GM18507 (cell line): ENCODE data around the gene DIS3L2.

Experiments
- DNase-seq: peaks from one replicate; pipeline ENCODE4 v3.0.0; 2011; ENCODE audit warnings: low read depth; ENCODE audit not compliant: insufficient read length; ENCODE audit errors: extremely low spot score
- FAIRE-seq: peaks from 2 replicates; lab custom pipeline; 2011; peaks lifted over from hg19 to GRCh38; lab: Jason Lieb, UNC

DIS3L2 gene

GRCh38 chr2:232203936-232204335, 242.4 kb downstream of the DIS3L2 start:
- no peak for DNase-seq
- FAIRE-seq: no peak

DNA sequence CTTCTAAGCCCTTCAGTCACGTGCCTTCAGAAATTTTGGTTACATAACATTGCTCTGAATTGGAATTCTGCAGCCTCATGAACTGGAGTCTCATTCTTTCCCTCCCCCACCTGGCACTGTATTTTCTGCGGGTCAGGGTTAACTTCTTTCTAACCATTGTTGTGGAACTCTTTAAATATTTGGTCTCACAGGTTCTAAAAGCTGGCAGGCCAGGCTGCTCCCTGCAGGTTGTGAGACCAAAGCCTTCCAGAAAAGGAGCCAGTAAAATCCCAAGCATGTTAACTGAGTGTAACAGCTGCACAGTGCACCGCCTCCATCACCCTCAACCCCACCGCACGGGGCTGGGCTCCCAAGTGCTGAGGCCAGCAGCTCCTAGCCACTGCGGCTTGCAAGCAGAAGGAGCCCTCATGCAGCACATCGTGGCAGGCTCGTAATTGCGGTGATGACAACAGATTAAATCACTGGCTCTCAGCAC, 243.0 kb downstream of the DIS3L2 start:
- FAIRE-seq (no peak), DNase-seq (no peak)

DNA sequence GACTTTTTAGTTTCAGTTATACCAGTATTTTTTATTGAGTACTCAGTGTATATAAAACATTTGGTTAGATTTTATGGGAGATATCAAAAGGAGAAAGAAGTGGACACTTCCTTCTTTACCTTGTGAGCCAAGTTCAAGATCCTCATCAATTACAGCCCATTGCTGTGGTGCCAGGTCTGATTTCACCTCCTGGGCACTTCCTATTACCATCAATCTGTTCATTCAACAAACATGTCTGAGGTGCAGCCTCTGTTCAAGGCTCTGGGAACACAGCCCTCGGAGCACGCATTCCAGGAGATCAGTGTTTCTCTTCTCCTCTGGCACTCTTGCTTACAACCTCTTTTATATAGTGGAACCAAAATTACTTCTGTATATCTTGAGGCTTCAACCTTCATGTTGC, 245.7 kb downstream of the DIS3L2 start:
- no peak for FAIRE-seq
- no peak for DNase-seq

- no peak for FAIRE-seq
These were observed 248.8 kb downstream of the DIS3L2 start for GRCh38 chr2:232210306-232210705.

GRCh38 chr2:232211743-232212686, 250.5 kb downstream of the DIS3L2 start:
- FAIRE-seq (peak; percentile 78), DNase-seq (no peak)

More at GRCh38 chr2:232210306-232210705, 248.8 kb downstream of the DIS3L2 start:
- DNase-seq: no peak

- FAIRE-seq (no peak), DNase-seq (no peak)
These were observed 251.7 kb downstream of the DIS3L2 start for GRCh38 chr2:232213176-232213575.

DNA sequence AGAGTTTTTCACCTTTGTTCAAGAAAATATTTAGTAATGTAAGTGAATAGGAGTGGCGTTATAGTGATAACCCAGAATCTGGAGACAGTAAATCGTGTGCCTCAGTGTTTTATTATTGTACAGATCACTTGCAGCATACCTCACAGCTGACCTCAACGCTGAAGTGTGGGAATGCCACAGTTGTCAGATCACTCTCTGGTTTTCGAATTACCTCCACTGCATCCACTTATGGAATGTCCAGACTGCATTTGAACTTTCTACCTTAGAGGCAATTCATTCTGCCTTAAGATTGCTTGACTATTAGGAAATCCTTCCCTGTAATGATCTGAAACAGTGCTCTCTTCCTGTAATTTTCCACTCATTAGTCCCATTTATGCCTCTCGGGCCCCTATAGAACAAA, 252.5 kb downstream of the DIS3L2 start:
- FAIRE-seq: no peak

DNA sequence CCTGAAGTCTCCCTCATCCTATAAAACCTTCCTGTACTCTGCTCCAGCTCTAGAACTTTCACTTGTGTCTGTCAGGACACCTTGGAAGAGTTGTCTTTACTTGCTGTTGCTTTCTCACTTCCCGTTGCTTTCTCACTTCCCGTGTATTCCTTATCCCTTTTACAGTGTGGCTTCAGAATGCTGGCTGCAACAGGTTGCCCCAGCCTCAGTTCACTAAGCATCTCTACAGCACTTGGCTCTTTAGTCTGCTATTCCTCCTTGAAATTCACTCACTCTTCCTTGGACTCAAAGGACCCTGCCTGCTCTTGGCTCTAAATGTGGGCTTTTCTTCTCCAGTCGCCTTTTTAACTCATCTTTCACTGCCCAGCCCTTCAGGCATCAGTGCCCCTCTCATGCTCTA, 254.5 kb downstream of the DIS3L2 start:
- no peak for FAIRE-seq
- DNase-seq: no peak

More for the DNA sequence above, 252.5 kb downstream of the DIS3L2 start:
- no peak for DNase-seq

DNA sequence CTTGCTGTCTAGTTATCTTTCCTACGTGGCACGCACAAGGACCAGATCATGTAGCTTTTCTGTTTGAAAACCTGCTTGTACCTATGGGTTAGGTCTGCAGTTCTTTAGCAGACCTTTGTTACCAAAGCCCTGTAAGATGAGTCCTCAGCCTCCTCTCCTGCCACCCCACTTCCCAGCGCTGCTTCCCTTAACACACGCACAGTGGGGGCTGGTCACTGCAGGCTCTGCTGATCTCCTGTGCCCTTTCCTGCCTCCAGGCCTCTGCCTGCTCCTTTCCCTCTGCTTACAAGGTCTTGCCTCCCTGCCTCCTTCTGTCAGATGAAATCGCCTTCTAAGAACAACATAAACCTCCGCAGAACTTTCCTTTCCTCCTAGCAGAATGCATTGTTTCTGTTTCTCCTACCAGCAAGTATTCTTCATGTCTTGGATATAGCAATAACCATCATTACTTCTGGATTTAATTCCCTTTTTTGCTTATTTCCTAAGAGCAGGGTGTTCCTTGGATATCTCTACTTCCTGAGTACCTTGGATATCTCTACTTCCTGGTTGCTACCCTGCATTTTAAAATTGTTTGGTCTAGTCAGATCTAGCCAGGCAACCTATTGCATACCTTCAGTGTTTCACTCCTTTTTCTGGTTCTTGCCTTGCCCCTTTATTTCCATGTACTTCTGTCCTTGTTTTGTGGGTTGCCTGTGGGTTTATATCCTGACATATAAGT, 257.4 kb downstream of the DIS3L2 start:
- DNase-seq (no peak), FAIRE-seq (no peak)

DNA sequence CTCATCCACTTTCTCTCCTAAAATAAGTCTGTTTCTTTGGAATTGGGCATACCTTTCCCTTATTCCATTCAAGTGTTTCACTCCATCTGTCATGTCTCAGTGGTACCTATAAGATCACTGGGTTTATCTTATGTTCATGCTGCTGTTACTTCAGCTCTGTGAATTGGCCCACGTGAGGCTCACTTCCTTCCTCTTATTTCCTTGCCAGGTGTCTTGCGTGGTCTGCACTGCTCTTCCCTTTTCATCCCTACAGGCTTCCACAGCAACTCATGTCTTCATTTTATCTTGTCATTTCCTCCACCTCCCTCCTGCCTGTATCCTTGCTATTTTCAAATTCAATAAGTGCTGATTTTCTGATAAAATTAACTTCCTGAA, 258.0 kb downstream of the DIS3L2 start:
- FAIRE-seq (peak; percentile 62), DNase-seq (no peak)

DNA sequence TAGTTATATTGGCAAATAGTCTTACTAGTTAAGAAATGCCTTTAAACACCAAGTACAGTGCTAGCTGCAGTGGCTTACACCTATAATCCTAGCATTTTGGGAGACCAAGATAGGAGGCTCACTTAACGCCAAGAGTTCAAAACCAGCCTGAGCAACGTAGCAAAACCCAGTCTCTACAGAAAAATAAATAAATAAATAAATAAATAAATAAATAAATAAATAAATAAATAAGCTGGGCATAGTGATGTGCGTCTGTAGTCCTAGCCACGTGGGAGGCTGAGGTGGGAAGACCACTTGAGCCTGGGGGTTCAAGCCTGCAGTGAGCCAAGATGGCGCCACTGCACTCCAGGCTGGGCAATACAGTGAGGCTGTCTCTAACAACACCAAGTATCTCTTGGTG, 258.4 kb downstream of the DIS3L2 start:
- no peak for FAIRE-seq
- DNase-seq: no peak

- no peak for FAIRE-seq
- no peak for DNase-seq
These were observed 263.9 kb downstream of the DIS3L2 start for GRCh38 chr2:232225429-232225828.

DNA sequence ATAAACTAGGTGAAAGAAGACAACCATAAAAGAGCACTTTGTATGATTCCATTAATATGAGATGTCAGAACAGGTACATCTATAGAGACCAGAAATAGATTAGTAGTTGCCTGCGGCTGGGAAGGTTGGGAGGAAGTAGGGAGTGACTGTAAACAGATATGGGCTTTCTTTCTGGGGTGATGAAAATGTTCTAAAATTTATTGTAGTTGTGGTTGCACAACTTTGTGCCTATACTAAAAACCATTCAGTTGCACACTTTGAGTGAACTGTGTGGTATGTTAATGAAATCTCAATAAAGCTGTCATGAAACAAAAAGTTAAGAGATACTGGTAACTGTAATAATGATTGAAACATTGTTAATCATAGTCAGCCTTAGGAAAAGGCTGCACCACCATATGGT, 264.4 kb downstream of the DIS3L2 start:
- DNase-seq (no peak), FAIRE-seq (no peak)

GRCh38 chr2:232228332-232228731, 266.8 kb downstream of the DIS3L2 start:
- DNase-seq (no peak), FAIRE-seq (no peak)

DNA sequence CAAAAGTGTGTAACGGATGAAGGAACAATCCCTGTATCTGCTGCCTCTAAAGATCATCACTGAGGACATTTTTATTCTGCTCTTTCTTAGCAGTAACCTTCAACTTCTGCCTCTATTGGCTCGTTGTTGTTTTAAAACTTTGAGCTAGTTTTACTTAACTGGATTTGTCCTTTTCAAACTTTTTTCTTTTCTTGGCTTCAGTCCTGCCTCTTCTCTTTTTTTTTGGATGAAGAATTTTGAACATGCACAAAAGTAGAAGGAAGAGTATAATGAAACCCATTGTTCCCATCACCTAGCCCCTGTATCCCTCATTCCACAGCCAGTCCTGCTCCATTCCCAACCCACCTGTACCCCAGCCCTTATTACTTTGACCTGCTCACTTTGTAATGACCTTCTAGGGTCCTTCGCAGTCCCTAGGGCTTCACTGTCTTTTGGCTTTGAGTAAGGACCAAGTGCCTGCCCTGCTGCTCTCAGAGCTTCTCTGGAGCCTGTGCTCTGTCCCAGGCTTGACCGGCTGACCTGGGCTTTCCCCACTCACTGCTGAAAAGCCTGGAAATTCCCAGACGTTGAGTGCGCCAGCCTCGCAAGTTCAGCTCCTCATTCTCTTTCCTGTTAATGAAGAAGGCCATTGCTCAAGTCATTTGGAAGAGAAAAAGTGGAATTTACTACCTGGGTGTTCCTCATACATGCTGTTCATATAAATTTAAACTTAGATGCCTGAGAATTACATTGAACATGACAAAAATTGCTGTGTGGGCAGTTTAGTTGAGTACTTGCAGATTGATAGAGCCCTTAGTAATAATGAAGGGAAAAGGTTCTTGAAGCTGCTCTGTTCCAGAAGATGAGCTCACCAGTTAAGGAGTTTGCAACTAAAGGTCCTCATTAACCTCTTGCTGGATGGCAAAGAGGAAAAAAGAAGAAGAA, 267.7 kb downstream of the DIS3L2 start:
- DNase-seq (no peak), FAIRE-seq (no peak)

GRCh38 chr2:232229911-232230310, 268.4 kb downstream of the DIS3L2 start:
- DNase-seq: no peak
- FAIRE-seq: no peak

GRCh38 chr2:232230560-232230959, 269.0 kb downstream of the DIS3L2 start:
- FAIRE-seq (peak; percentile 62), DNase-seq (no peak)

- FAIRE-seq (no peak), DNase-seq (no peak)
These were observed 270.0 kb downstream of the DIS3L2 start for GRCh38 chr2:232231554-232231953.

DNA sequence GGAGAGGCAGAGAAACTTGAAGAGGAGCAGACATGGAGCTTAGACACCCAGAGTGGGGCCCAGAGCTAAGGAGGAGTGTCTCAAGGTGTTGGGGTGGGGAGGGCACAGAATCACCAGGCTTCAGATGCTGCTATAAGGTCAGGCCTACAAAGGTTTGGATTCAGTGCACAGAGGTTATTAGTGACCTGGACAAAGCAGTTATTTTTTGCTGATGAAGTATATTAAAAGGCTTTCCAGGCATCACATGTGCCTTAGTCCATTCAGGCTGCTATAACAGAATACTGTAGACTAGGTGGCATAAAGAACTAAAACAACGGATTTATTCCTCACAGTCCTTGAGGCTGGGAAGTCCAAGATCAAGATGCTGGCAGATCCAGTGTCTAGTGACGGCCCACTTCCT, 271.4 kb downstream of the DIS3L2 start:
- DNase-seq (no peak), FAIRE-seq (no peak)
